K562 (cell line): ENCODE data around the gene CTU1. TPM values are rescaled to one million over a fixed set of nuclear protein-coding genes. Genes with fewer than 3 reads are reported as not detected.
A peak's percentile ranks its signal among the peaks of the same experiment; 100 is the strongest.

Experiments used
- HDAC3 ChIP-seq: fragments of 450-650 bp; IDR thresholded peaks from 2 replicates; pipeline ENCODE4 v1.6.1; 2018; ENCODE audit warnings: borderline replicate concordance, mild to moderate bottlenecking, moderate library complexity; ENCODE audit not compliant: partially characterized antibody
- HNRNPK ChIP-seq: fragments of 200-400 bp; formaldehyde crosslinking; IDR thresholded peaks from one replicate; pipeline ENCODE4 v1.6.1; 2018; ENCODE audit warnings: mild to moderate bottlenecking, low read depth, low read length; ENCODE audit not compliant: poor library complexity, severe bottlenecking
- MCM5 ChIP-seq: fragments of 450-650 bp; IDR thresholded peaks from 2 replicates; pipeline ENCODE4 v1.6.1; 2016; ENCODE audit warnings: low read depth
- NFATC3 ChIP-seq: fragments of 450-650 bp; IDR thresholded peaks from 2 replicates; pipeline ENCODE4 v1.6.1; 2017; ENCODE audit warnings: mild to moderate bottlenecking
- PHF20 ChIP-seq: fragments of 450-650 bp; IDR thresholded peaks from 2 replicates; pipeline ENCODE4 v1.6.1; 2018; ENCODE audit not compliant: partially characterized antibody
- PYGO2 ChIP-seq: fragments of 450-650 bp; IDR thresholded peaks from 2 replicates; pipeline ENCODE4 v1.6.1; 2016; ENCODE audit warnings: mild to moderate bottlenecking, missing genetic modification characterization, moderate library complexity, missing compliant biosample characterization
- SRF ChIP-seq, 2 experiments: fragments of 250-450, 450-650 bp in 1 of 2; sonication (Bioruptor Pico) in 1 of 2; sonication (generic) in 1 of 2; formaldehyde crosslinking; IDR thresholded peaks; 2 replicates each; pipeline versions ENCODE4 v1.5.0 to v1.5.1; 2020 to 2022; ENCODE audit warnings: mild to moderate bottlenecking in 1 of 2, missing genetic modification reagents in 1 of 2
- SRSF3 ChIP-seq: fragments of 200-400 bp; formaldehyde crosslinking; IDR thresholded peaks from 2 replicates; pipeline ENCODE4 v1.6.1; 2016; ENCODE audit warnings: mild to moderate bottlenecking, low read length, moderate library complexity; ENCODE audit not compliant: insufficient read depth
- TBP ChIP-seq: optimal IDR thresholded peaks from 2 replicates; pipeline ENCODE3; 2011; ENCODE audit warnings: low read depth, low read length, improper control_type of control experiment
- ZBED1 ChIP-seq: IDR thresholded peaks from 2 replicates; pipeline ENCODE4 v1.6.1; 2014
- ZNF263 ChIP-seq: sonication (generic); formaldehyde crosslinking; IDR thresholded peaks from 2 replicates; pipeline ENCODE4 v1.8.0; 2022; ENCODE audit warnings: mild to moderate bottlenecking, missing genetic modification reagents, borderline replicate concordance
- ZNF311 ChIP-seq: fragments of 250-450 bp; sonication (Bioruptor Pico); IDR thresholded peaks from 2 replicates; pipeline ENCODE4 v1.4.0; 2020; ENCODE audit warnings: mild to moderate bottlenecking, moderate library complexity
- polyA plus RNA-seq, 8 experiments: library from polyadenylated mRNA; depleted of rRNA in 4 of 8; stranded (reverse) in 5 of 8; unstranded in 3 of 8; fragments of >200 nt; fragmentation: Nextera tagmentation in 2 of 8; fragmentation: Illumina TruSeq in 1 of 8; extraction: Ambion mirVana in 2 of 8; extraction: Trizol in 1 of 8; gene quantifications; 2 replicates each; pipeline versions ENCODE4 v1.2.1 to v1.2.3, GENCODE V29; 2011 to 2014; ENCODE audit warnings: inconsistent platforms in 1 of 8, missing spikeins in 1 of 8
- total RNA-seq, 7 experiments: library from RNA; depleted of rRNA in 6 of 7; stranded (reverse); fragments of >200 nt in 6 of 7; fragmentation: Illumina TruSeq in 2 of 7; extraction: Trizol in 2 of 7; gene quantifications; 2 replicates each; pipeline versions ENCODE4 v1.2.1 to v1.2.3, GENCODE V29; 2011 to 2021; ENCODE audit warnings: low replicate concordance in 1 of 7
- TF ChIP-seq, protein P1 (sequence below), 3 experiments: fragments of 200-800 bp in 1 of 3; sonication (Bioruptor generic) in 1 of 3; sonication (generic) in 1 of 3; formaldehyde crosslinking in 1 of 3; IDR thresholded peaks; 2 replicates each; pipeline versions ENCODE4 v1.6.1 to v1.8.0; 2016 to 2022; ENCODE audit warnings: mild to moderate bottlenecking in 2 of 3, missing compliant biosample characterization in 2 of 3, missing genetic modification characterization in 2 of 3, missing genetic modification reagents in 1 of 3
- TF ChIP-seq, protein P2 (sequence below): IDR thresholded peaks from 3 replicates; pipeline ENCODE4 v1.6.1; 2011; ENCODE audit warnings: borderline replicate concordance, mild to moderate bottlenecking, moderate library complexity; ENCODE audit not compliant: insufficient read length; ENCODE audit errors: extremely low read depth
- TF ChIP-seq, protein P3 (sequence below), 2 experiments: fragments of 450-650 bp; conservative IDR thresholded peaks; 2 replicates each; pipeline ENCODE4 v1.6.1; 2017; ENCODE audit warnings: mild to moderate bottlenecking in 2 of 2, moderate library complexity in 2 of 2
- TF ChIP-seq, protein P4 (sequence below), 2 experiments: fragments of 250-450 bp in 1 of 2; fragments of 450-650 bp in 1 of 2; sonication (Bioruptor Pico) in 1 of 2; IDR thresholded peaks; 2 replicates each; pipeline versions ENCODE4 v1.6.1 to v1.8.0; 2016 to 2021; ENCODE audit warnings: mild to moderate bottlenecking in 2 of 2, moderate library complexity in 2 of 2, missing compliant biosample characterization in 1 of 2, missing genetic modification characterization in 1 of 2
- TF ChIP-seq, protein P5 (sequence below), 3 experiments: IDR thresholded peaks in 2 of 3; conservative IDR thresholded peaks in 1 of 3; 2 replicates each; pipeline ENCODE4 v1.5.1; 2011 to 2012; ENCODE audit warnings: low read length in 3 of 3, mild to moderate bottlenecking in 3 of 3, control low read depth in 2 of 3, improper control_type of control experiment in 1 of 3, inconsistent platforms in 1 of 3, low read depth in 1 of 3, mixed read lengths in 1 of 3, moderate library complexity in 1 of 3; ENCODE audit not compliant: insufficient read depth in 2 of 3

The CTU1 gene
- total and polyA plus RNA-seq, 9 of the 15 experiments (the other 6 are each of a cell fraction or from before 2014, with no cell fraction given) = 0.03 to 18.4 (median 2.3) TPM; not detected in 1

DNA sequence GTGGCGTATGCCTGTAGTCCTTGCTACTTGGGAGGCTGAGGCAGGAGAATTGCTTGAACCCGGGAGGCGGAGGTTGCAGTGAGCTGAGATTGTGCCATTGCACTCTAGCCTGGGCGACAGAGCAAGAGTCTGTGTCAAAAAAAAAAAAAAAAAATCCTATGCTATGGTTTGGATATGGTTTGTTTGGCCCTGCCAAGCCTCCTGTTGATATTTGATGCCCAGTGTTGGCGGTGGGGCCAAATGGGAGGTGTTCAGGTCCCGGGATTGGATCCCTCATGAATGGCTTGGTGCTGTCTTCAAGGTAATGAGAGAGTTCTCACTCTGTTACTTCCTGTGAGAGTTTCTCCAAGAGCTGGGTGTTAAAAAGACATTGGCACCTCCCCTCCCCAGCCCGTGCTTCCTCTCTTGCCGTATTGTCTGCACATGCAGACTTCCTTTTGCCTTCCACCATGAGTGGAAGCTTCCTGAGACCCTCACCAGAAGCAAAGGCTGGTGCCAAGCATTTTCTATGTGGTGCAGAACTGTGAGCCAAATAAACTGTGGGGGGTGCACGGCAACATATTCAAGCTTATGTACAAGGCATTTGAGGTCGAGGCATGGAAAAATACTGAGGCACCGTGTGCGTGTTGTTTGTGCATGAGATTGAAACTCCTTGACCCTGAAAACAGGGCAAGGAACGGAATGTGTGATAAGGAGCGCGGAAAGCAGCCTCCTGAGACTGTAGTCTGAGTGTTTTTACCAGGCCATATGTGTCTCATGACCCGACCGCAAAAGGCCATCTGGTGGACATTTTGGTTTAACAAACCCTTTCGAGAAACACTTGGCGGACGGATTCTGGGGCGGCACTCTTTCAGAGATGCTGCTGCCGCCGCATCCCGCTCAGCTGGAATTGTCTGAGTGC is 23.8 kb upstream of the CTU1 start (continued):
- TF ChIP-seq, protein P1, sequence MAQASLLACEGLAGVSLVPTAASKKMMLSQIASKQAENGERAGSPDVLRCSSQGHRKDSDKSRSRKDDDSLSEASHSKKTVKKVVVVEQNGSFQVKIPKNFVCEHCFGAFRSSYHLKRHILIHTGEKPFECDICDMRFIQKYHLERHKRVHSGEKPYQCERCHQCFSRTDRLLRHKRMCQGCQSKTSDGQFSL (CRISPR knock-in tag; IDR thresholded peaks at IDR 0.05) = peak; percentile 75
- TF ChIP-seq, protein P1 (tag; IDR thresholded peaks at IDR 0.05) = peak in 1 of 2 experiments; percentile 44; a peak in 1 of 4 replicates
- TF ChIP-seq ZNF311 (CRISPR knock-in tag) (no peak), TBP (no peak), HNRNPK (no peak), ZBED1 (no peak), PYGO2 (no peak), HDAC3 (no peak), MCM5 (no peak), NFATC3 (no peak), SRSF3 (no peak), ZNF263 (CRISPR knock-in tag) (no peak), SRF (CRISPR knock-in tag; IDR thresholded peaks at IDR 0.05) (peak in 1 of 2 experiments; percentile 71; a peak in 1 of 4 replicates), PHF20 (no peak)
- TF ChIP-seq, protein P2, sequence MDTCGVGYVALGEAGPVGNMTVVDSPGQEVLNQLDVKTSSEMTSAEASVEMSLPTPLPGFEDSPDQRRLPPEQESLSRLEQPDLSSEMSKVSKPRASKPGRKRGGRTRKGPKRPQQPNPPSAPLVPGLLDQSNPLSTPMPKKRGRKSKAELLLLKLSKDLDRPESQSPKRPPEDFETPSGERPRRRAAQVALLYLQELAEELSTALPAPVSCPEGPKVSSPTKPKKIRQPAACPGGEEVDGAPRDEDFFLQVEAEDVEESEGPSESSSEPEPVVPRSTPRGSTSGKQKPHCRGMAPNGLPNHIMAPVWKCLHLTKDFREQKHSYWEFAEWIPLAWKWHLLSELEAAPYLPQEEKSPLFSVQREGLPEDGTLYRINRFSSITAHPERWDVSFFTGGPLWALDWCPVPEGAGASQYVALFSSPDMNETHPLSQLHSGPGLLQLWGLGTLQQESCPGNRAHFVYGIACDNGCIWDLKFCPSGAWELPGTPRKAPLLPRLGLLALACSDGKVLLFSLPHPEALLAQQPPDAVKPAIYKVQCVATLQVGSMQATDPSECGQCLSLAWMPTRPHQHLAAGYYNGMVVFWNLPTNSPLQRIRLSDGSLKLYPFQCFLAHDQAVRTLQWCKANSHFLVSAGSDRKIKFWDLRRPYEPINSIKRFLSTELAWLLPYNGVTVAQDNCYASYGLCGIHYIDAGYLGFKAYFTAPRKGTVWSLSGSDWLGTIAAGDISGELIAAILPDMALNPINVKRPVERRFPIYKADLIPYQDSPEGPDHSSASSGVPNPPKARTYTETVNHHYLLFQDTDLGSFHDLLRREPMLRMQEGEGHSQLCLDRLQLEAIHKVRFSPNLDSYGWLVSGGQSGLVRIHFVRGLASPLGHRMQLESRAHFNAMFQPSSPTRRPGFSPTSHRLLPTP = no peak
- TF ChIP-seq, protein P3, sequence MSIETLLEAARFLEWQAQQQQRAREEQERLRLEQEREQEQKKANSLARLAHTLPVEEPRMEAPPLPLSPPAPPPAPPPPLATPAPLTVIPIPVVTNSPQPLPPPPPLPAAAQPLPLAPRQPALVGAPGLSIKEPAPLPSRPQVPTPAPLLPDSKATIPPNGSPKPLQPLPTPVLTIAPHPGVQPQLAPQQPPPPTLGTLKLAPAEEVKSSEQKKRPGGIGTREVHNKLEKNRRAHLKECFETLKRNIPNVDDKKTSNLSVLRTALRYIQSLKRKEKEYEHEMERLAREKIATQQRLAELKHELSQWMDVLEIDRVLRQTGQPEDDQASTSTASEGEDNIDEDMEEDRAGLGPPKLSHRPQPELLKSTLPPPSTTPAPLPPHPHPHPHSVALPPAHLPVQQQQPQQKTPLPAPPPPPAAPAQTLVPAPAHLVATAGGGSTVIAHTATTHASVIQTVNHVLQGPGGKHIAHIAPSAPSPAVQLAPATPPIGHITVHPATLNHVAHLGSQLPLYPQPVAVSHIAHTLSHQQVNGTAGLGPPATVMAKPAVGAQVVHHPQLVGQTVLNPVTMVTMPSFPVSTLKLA (conservative IDR thresholded peaks at IDR 0.05) = no peak; a peak in 1 of 4 replicates
- TF ChIP-seq, protein P4, sequence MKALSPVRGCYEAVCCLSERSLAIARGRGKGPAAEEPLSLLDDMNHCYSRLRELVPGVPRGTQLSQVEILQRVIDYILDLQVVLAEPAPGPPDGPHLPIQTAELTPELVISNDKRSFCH (CRISPR knock-in tag; IDR thresholded peaks at IDR 0.05) = no peak
- TF ChIP-seq, protein P4 (tag; IDR thresholded peaks at IDR 0.05) = 0 out of 2 replicates have a peak, but pooled peaks have one; percentile 62
- TF ChIP-seq, protein P5, sequence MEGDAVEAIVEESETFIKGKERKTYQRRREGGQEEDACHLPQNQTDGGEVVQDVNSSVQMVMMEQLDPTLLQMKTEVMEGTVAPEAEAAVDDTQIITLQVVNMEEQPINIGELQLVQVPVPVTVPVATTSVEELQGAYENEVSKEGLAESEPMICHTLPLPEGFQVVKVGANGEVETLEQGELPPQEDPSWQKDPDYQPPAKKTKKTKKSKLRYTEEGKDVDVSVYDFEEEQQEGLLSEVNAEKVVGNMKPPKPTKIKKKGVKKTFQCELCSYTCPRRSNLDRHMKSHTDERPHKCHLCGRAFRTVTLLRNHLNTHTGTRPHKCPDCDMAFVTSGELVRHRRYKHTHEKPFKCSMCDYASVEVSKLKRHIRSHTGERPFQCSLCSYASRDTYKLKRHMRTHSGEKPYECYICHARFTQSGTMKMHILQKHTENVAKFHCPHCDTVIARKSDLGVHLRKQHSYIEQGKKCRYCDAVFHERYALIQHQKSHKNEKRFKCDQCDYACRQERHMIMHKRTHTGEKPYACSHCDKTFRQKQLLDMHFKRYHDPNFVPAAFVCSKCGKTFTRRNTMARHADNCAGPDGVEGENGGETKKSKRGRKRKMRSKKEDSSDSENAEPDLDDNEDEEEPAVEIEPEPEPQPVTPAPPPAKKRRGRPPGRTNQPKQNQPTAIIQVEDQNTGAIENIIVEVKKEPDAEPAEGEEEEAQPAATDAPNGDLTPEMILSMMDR (IDR thresholded peaks at IDR 0.05 in 2 of 3, conservative IDR thresholded peaks at IDR 0.05 in 1 of 3; ENCODE audit: insufficient read depth in 2 of 3, low read depth in 1 of 3, low read length in 3 of 3) = peak; percentile 55 to 70 (median 55)
